Measurements from ENCODE around the gene PRKAA2.
"Not testable (repeated sequence)": the region's sequence is repeated elsewhere in the genome, so short reads cannot be mapped to it uniquely, and the experiment has no call there.

The PRKAA2 gene

DNA sequence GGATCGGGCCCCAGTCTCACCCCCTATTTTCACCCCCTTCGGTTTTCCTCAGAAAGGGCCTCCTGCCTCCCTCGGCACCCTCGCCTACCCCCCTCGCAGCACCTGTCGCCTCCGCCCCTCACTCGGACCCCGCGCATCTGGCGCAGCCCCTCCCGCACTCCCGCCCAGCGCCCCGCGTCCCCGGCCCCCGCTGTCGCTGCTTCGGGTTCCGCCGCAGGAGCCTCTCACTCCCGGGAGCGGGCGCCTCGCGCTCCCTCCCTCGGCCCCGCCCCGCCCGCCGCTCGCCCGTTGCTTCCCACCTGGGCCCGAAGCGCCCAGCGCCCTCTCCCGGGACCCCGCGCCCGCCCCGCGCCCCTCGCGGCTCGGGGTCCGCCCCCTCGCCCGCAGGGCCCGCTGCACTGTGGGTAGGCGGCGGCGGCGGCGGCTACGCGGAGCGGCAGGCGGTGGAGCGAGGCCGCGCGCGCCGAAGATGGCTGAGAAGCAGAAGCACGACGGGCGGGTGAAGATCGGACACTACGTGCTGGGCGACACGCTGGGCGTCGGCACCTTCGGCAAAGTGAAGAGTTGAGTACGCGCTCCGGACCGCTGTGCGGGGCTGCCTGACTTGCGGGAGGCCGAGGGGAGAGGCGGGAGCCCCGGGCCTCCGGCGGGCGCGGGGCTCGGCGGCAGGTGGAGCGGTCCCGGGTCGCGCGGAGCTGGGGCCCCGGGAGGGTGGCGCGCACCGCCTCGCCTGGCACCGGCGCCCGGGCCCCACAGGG, at the start of gene PRKAA2:
Gene PRKAA2 (plus strand): TSS at position 396 of the 758 bp plus-strand sequence. CDS start 74 bp downstream, at position 470.
- peak; percentile 37 to 44 for DNase-seq (ENCODE audit: low read depth in 1 of 2, low spot score in 1 of 2)
- no peak for TF ChIP-seq JUND (IDR thresholded peaks at IDR 0.05; ENCODE audit: low read depth)
- in situ Hi-C loops (cut with HindIII; ENCODE audit: low pct_unique_long_range_greater_than_20kb, low sequenced_read_pairs) = no loop called here

DNA sequence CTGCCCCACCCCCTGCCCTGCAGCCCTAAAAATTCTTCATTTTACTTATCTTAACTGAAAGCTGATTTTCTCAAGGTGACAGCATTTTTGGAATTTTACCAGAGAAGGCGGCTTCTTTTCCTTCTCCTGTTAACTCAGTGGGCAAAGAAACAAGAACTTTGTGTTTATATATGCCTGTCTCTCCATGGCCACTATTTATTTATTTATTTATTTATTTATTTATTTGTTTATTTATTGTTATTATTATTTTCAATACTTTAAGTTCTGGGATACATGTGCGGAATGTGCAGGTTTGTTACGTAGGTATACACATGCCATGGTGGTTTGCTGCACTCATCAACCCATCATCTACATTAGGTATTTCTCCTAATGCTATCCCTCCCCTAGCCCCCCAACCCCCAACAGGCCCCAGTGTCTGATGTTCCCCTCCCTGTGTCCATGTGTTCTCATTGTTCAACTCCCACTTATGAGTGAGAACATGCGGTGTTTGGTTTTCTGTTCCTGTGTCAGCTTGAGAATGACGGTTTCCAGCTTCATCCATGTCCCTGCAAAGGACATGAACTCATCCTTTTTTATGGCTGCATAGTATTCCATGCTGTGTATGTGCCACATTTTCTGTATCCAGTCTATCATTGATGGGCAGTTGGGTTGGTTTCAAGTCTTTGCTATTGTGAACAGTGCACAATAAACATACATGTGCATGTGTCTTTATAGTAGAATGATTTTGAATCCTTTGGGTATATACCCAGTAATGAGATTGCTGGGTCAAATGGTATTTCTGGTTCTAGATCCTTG, 49.5 kb upstream of the PRKAA2 start:
- DNase-seq (ENCODE audit: low read depth in 1 of 2, low spot score in 1 of 2); in situ Hi-C loops (cut with HindIII; ENCODE audit: low pct_unique_long_range_greater_than_20kb, low sequenced_read_pairs): not testable (repeated sequence)

DNA sequence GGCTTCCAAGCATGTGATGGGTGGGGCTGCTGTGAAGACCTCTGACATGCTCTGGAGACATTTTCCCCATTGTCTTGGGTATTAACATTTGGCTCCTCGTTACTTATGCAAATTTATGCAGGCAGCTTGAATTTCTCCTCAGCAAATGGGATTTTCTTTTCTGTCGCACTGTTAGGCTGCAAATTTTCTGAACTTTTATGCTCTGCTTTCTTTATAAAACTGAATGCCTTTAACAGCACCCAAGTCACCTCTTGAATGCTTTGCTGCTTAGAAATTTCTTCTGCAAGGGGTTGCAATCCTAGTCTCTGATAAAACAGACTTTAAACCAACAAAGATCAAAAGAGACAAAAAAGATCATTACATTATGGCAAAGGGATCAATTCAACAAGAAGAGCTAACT, 35.0 kb upstream of the PRKAA2 start:
- DNase-seq (ENCODE audit: low read depth in 1 of 2, low spot score in 1 of 2); in situ Hi-C loops (cut with HindIII; ENCODE audit: low pct_unique_long_range_greater_than_20kb, low sequenced_read_pairs): not testable (repeated sequence)

DNA sequence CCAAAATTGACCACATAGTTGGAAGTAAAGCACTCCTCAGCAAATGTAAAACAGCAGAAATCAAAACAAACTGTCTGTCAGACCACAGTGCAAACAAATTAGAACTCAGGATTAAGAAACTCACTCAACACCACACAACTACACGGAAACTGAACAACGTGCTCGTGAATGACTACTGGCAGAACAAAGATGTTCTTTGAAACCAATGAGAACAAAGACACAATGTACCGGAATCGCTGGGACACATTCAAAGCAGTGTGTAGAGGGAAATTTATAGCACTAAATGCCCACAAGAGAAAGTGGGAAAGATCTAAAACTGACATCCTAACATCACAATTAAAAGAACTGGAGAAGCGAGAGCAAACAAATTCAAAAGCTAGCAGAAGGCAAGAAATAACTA, 34.3 kb upstream of the PRKAA2 start:
- in situ Hi-C loops (cut with HindIII; ENCODE audit: low pct_unique_long_range_greater_than_20kb, low sequenced_read_pairs); DNase-seq (ENCODE audit: low read depth in 1 of 2, low spot score in 1 of 2): not testable (repeated sequence)

- TF ChIP-seq JUND (IDR thresholded peaks at IDR 0.05; ENCODE audit: low read depth) = no peak
- in situ Hi-C loops (cut with HindIII; ENCODE audit: low pct_unique_long_range_greater_than_20kb, low sequenced_read_pairs) = no loop called here
- DNase-seq (ENCODE audit: low read depth in 1 of 2, low spot score in 1 of 2) = no peak
Measured at GRCh38 chr1:56617141-56617540, 28.0 kb upstream of the PRKAA2 start.

DNA sequence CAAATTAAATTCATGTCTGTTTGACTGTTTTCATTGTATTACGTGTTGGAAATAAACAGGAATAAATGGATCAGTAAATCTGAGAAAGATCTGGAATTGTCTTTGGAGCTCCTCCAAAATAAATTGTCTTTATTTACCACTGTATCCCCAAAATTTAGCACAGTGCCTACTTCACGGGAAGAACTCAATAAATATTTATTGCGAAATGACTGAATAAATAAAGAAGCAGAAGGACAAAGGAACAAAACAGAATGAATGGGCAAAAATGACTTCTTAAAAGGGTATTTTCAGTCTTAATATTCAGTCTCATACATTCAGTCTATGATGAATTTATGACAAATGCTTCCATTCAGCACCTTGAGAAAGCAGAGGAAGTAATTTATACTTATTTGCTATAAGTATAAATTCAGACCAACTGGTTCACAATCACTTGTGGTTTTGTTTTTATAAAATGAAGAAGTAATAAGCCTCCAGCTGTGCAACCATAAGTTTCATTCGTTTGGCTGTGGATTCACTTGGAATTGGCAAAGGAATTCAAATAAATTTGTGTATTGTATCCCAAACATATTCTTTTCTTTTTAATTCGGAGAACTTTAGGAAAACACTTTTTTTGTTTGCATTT, 19.2 kb upstream of the PRKAA2 start:
- TF ChIP-seq JUND (IDR thresholded peaks at IDR 0.05; ENCODE audit: low read depth) = no peak
- DNase-seq (ENCODE audit: low read depth in 1 of 2, low spot score in 1 of 2) = no peak
- in situ Hi-C loops (cut with HindIII; ENCODE audit: low pct_unique_long_range_greater_than_20kb, low sequenced_read_pairs) = no loop called here

DNA sequence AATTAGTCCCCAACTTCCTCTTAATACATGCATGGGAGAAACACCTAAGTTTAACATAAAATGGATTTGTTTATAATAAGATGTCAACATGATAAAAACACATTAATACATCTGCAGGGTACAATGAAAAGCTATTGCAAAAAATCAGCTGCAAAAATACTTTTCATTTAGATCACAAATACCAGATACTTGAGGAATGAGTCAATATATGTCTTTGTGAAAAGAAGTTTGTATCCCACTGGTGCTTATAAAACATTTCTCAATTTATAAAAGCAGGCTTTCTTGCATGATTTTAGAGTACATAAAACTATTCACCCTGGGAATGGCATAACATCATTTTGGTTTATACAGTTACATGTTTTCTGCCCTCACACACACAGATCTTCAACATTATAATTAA, 18.6 kb upstream of the PRKAA2 start:
- in situ Hi-C loops (cut with HindIII; ENCODE audit: low pct_unique_long_range_greater_than_20kb, low sequenced_read_pairs) = no loop called here
- no peak for DNase-seq (ENCODE audit: low read depth in 1 of 2, low spot score in 1 of 2)
- TF ChIP-seq JUND (IDR thresholded peaks at IDR 0.05; ENCODE audit: low read depth) = no peak

- DNase-seq (ENCODE audit: low read depth in 1 of 2, low spot score in 1 of 2) = no peak
- no peak for TF ChIP-seq JUND (IDR thresholded peaks at IDR 0.05; ENCODE audit: low read depth)
- in situ Hi-C loops (cut with HindIII; ENCODE audit: low pct_unique_long_range_greater_than_20kb, low sequenced_read_pairs) = no loop called here
Measured at GRCh38 chr1:56627019-56627635, 18.0 kb upstream of the PRKAA2 start.

- no peak for TF ChIP-seq JUND (IDR thresholded peaks at IDR 0.05; ENCODE audit: low read depth)
- peak in 1 of 2 experiments; percentile 60 for DNase-seq (ENCODE audit: low read depth in 1 of 2, low spot score in 1 of 2)
- in situ Hi-C loops (cut with HindIII; ENCODE audit: low pct_unique_long_range_greater_than_20kb, low sequenced_read_pairs) = no loop called here
Measured at GRCh38 chr1:56627636-56628039, 17.5 kb upstream of the PRKAA2 start.

- DNase-seq (ENCODE audit: low read depth in 1 of 2, low spot score in 1 of 2) = no peak
- no peak for TF ChIP-seq JUND (IDR thresholded peaks at IDR 0.05; ENCODE audit: low read depth)
- in situ Hi-C loops (cut with HindIII; ENCODE audit: low pct_unique_long_range_greater_than_20kb, low sequenced_read_pairs) = no loop called here
Measured at GRCh38 chr1:56630786-56631185, 14.3 kb upstream of the PRKAA2 start.

DNA sequence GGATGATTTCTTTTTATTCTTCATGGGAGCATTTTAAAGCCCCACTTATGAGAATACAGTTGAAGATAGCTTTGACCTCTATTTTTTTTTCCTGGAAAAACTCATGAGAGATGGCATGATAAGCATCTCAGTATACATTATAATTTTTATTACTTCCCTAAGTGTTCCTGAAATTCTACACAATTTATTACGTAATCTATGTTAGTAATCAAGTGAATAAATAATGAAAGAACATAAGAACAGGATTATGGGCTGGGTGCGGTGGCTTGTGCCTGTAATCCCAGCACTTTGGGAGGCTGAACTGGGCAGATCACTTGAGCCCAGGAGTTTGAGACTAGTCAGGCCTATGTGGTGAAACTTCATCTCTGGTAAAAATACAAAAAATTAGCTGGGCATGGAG, 13.2 kb upstream of the PRKAA2 start:
- DNase-seq (ENCODE audit: low read depth in 1 of 2, low spot score in 1 of 2) = no peak
- in situ Hi-C loops (cut with HindIII; ENCODE audit: low pct_unique_long_range_greater_than_20kb, low sequenced_read_pairs) = no loop called here
- TF ChIP-seq JUND (IDR thresholded peaks at IDR 0.05; ENCODE audit: low read depth) = no peak

DNA sequence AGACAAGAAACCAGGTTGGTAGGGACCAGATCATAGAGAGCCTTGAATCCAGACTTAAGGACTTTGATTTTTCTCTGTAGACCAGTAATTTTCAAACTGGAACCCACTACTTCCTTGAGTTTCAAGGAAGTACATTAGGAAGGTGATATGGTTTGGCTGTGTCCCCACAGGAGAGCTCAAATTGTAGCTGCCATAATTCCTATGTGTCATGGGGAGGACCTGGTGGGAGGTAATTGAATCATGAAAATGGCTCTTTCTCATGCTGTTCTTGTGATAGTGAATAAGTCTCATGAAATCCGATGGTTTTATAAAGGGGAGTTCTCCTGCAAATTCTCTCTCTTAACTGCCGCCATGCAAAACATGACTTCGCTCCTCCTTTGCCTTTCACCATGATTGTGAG, 10.1 kb upstream of the PRKAA2 start:
- no peak for DNase-seq (ENCODE audit: low read depth in 1 of 2, low spot score in 1 of 2)
- TF ChIP-seq JUND (IDR thresholded peaks at IDR 0.05; ENCODE audit: low read depth) = no peak
- in situ Hi-C loops (cut with HindIII; ENCODE audit: low pct_unique_long_range_greater_than_20kb, low sequenced_read_pairs) = no loop called here

- DNase-seq (ENCODE audit: low read depth in 1 of 2, low spot score in 1 of 2) = no peak
- in situ Hi-C loops (cut with HindIII; ENCODE audit: low pct_unique_long_range_greater_than_20kb, low sequenced_read_pairs) = no loop called here
- no peak for TF ChIP-seq JUND (IDR thresholded peaks at IDR 0.05; ENCODE audit: low read depth)
Measured at GRCh38 chr1:56638248-56638647, 6.9 kb upstream of the PRKAA2 start.

Measured in T47D (cell line).